WTC11 (cell line): Measurements from ENCODE around the gene PITPNC1. TPM values are rescaled to one million over a fixed set of nuclear protein-coding genes. Genes with fewer than 3 reads are reported as not detected.
A peak's percentile ranks its signal among the peaks of the same experiment; 100 is the strongest.

Source experiments
- ATAC-seq: fragments of 200-7000 bp; cut with Tn5 transposase; 2 replicates; pipeline ENCODE4 v1.10.0; 2021; ENCODE audit warnings: mild to moderate bottlenecking, moderate library complexity
- CTCF ChIA-PET: fragments of 300-600 bp; sonication (Branson Sonifier 250); formaldehyde crosslinking; loops from one replicate; lab custom pipeline; 2021; ENCODE audit warnings: antibody characterized with exemption; lab: Charles Lee
- POLR2A ChIA-PET: fragments of 350-600 bp; sonication (Branson Sonifier 250); formaldehyde crosslinking; loops from one replicate; lab custom pipeline; 2021; ENCODE audit warnings: antibody characterized with exemption; lab: Charles Lee
- DNase-seq: peaks from one replicate; pipeline ENCODE4 v3.0.0; 2021; ENCODE audit warnings: low spot score
- H3K27ac Mint-ChIP-seq: 2 replicates; pipeline ENCODE4 v1.8.0; 2021; ENCODE audit warnings: mixed read lengths
- H3K27me3 Mint-ChIP-seq: 2 replicates; pipeline ENCODE4 v1.8.0; 2021; ENCODE audit warnings: low read depth, mild to moderate bottlenecking, moderate library complexity, mixed read lengths
- H3K36me3 Mint-ChIP-seq: 2 replicates; pipeline ENCODE4 v1.8.0; 2021; ENCODE audit warnings: mixed read lengths
- H3K4me1 Mint-ChIP-seq: 2 replicates; pipeline ENCODE4 v1.8.0; 2022; ENCODE audit warnings: mixed read lengths
- H3K4me3 Mint-ChIP-seq: 2 replicates; pipeline ENCODE4 v1.8.0; 2021; ENCODE audit warnings: mild to moderate bottlenecking, moderate library complexity, mixed read lengths
- H3K9me3 Mint-ChIP-seq: 2 replicates; pipeline ENCODE4 v1.8.0; 2021; ENCODE audit warnings: mixed read lengths
- CBFB ChIP-seq: sonication (generic); formaldehyde crosslinking; IDR thresholded peaks from 2 replicates; pipeline ENCODE4 v1.8.1; 2022; ENCODE audit warnings: mild to moderate bottlenecking, low read depth, missing genetic modification reagents
- CREM ChIP-seq: sonication (generic); formaldehyde crosslinking; IDR thresholded peaks from 2 replicates; pipeline ENCODE4 v1.8.1; 2022; ENCODE audit warnings: mild to moderate bottlenecking, missing genetic modification reagents, moderate library complexity
- ELF4 ChIP-seq: sonication (generic); formaldehyde crosslinking; IDR thresholded peaks from 2 replicates; pipeline ENCODE4 v1.8.1; 2022; ENCODE audit warnings: low read depth, mild to moderate bottlenecking, moderate library complexity, missing genetic modification reagents
- EMX1 ChIP-seq: fragments of 250-450 bp; sonication (Bioruptor Pico); IDR thresholded peaks from 2 replicates; pipeline ENCODE4 v1.8.0; 2021; ENCODE audit warnings: mild to moderate bottlenecking
- ETV6 ChIP-seq: sonication (generic); formaldehyde crosslinking; IDR thresholded peaks from 2 replicates; pipeline ENCODE4 v1.8.1; 2022; ENCODE audit warnings: mild to moderate bottlenecking, missing genetic modification reagents
- FOXK1 ChIP-seq: sonication (generic); formaldehyde crosslinking; IDR thresholded peaks from 2 replicates; pipeline ENCODE4 v1.8.0; 2022; ENCODE audit warnings: mild to moderate bottlenecking, moderate library complexity, missing genetic modification reagents
- MXD4 ChIP-seq: fragments of 250-450 bp; sonication (Bioruptor Pico); IDR thresholded peaks from 2 replicates; pipeline ENCODE4 v1.8.0; 2021; ENCODE audit warnings: mild to moderate bottlenecking, moderate library complexity, borderline replicate concordance
- NFE2L1 ChIP-seq: sonication (generic); formaldehyde crosslinking; IDR thresholded peaks from 2 replicates; pipeline ENCODE4 v1.8.1; 2023; ENCODE audit warnings: missing genetic modification reagents
- NFYB ChIP-seq: sonication (generic); formaldehyde crosslinking; conservative IDR thresholded peaks from 2 replicates; pipeline ENCODE4 v1.8.0; 2022; ENCODE audit warnings: low read depth, missing genetic modification reagents
- NR1H2 ChIP-seq: sonication (generic); formaldehyde crosslinking; IDR thresholded peaks from 2 replicates; pipeline ENCODE4 v1.9.0; 2021; ENCODE audit warnings: mild to moderate bottlenecking, moderate library complexity, missing genetic modification reagents
- OVOL2 ChIP-seq: fragments of 250-450 bp; sonication (Bioruptor Pico); IDR thresholded peaks from 2 replicates; pipeline ENCODE4 v1.9.0; 2021; ENCODE audit warnings: mild to moderate bottlenecking, borderline replicate concordance
- RORB ChIP-seq: fragments of 250-450 bp; sonication (Bioruptor Pico); IDR thresholded peaks from 2 replicates; pipeline ENCODE4 v1.9.0; 2021; ENCODE audit warnings: mild to moderate bottlenecking
- SMAD3 ChIP-seq: sonication (generic); formaldehyde crosslinking; IDR thresholded peaks from 2 replicates; pipeline ENCODE4 v1.8.0; 2022; ENCODE audit warnings: missing genetic modification reagents, mild to moderate bottlenecking, borderline replicate concordance
- SMAD4 ChIP-seq: sonication (generic); formaldehyde crosslinking; IDR thresholded peaks from 2 replicates; pipeline ENCODE4 v1.8.0; 2022; ENCODE audit warnings: mild to moderate bottlenecking, missing genetic modification reagents
- SP1 ChIP-seq: sonication (generic); formaldehyde crosslinking; conservative IDR thresholded peaks from 2 replicates; pipeline ENCODE4 v1.8.1; 2022; ENCODE audit warnings: missing genetic modification reagents
- TEAD4 ChIP-seq: sonication (generic); formaldehyde crosslinking; IDR thresholded peaks from 2 replicates; pipeline ENCODE4 v1.8.0; 2022; ENCODE audit warnings: mild to moderate bottlenecking, missing genetic modification reagents
- TP53 ChIP-seq: sonication (generic); formaldehyde crosslinking; IDR thresholded peaks from 2 replicates; pipeline ENCODE4 v1.8.1; 2023; ENCODE audit warnings: mild to moderate bottlenecking, missing genetic modification reagents
- ZNF121 ChIP-seq: sonication (generic); formaldehyde crosslinking; IDR thresholded peaks from 2 replicates; pipeline ENCODE4 v1.8.0; 2023; ENCODE audit warnings: missing genetic modification reagents
- ZNF263 ChIP-seq: sonication (generic); formaldehyde crosslinking; IDR thresholded peaks from 2 replicates; pipeline ENCODE4 v1.8.1; 2022; ENCODE audit warnings: low read depth, mild to moderate bottlenecking, moderate library complexity, missing genetic modification reagents
- total RNA-seq: library from RNA; stranded (reverse); gene quantifications from 3 replicates; pipeline ENCODE4 v1.2.3, GENCODE V29; 2021
- TF ChIP-seq, protein P1 (sequence below): sonication (generic); formaldehyde crosslinking; IDR thresholded peaks from 2 replicates; pipeline ENCODE4 v1.8.0; 2023; ENCODE audit warnings: mild to moderate bottlenecking, missing genetic modification reagents
- TF ChIP-seq, protein P2 (sequence below): sonication (generic); formaldehyde crosslinking; IDR thresholded peaks from 2 replicates; pipeline ENCODE4 v1.8.1; 2022; ENCODE audit warnings: mild to moderate bottlenecking, missing genetic modification reagents, moderate library complexity, borderline replicate concordance
- TF ChIP-seq, protein P3 (sequence below): sonication (generic); formaldehyde crosslinking; conservative IDR thresholded peaks from 2 replicates; pipeline ENCODE4 v1.8.1; 2022; ENCODE audit warnings: mild to moderate bottlenecking, missing genetic modification reagents
- TF ChIP-seq, protein P4 (sequence below): fragments of 250-450 bp; sonication (Bioruptor Pico); IDR thresholded peaks from 2 replicates; pipeline ENCODE4 v2.1.2; 2022; ENCODE audit warnings: mild to moderate bottlenecking, moderate library complexity
- TF ChIP-seq, protein P5 (sequence below): fragments of 200-600 bp; IDR thresholded peaks from 2 replicates; pipeline ENCODE4 v1.8.0; 2022; ENCODE audit warnings: antibody characterized with exemption

Gene PITPNC1
- total RNA-seq, 1 experiment from 2014 or later = 39.8 TPM

DNA sequence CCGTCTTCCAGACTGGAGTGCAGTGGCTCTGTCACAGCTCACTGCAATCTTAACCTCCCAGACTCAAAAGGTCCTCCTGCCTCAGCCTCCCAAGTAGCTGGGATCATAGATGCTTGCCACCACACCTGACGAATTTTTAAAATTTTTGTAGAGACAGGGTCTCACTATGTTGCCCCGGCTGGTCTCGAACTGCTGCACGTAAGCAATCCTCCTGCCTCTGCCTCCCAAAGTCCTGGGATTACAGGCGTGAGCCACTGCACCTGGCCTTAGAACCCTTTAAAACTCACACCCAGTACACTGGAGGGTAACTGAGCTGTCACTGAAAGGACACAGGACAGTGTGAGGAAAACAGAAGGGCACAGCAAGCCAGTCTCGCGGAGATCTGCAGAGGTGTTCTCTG lies 243.0 kb downstream of the PITPNC1 start:
- ATAC-seq = no peak
- H3K27ac Mint-ChIP-seq = peak overlapping the region; percentile 76
- TF ChIP-seq OVOL2 = no peak
- no peak for TF ChIP-seq ELF4
- no peak for TF ChIP-seq CREM
- no peak for TF ChIP-seq ZNF263 (CRISPR knock-in tag)
- TF ChIP-seq NFE2L1 = no peak
- TF ChIP-seq, protein P1, sequence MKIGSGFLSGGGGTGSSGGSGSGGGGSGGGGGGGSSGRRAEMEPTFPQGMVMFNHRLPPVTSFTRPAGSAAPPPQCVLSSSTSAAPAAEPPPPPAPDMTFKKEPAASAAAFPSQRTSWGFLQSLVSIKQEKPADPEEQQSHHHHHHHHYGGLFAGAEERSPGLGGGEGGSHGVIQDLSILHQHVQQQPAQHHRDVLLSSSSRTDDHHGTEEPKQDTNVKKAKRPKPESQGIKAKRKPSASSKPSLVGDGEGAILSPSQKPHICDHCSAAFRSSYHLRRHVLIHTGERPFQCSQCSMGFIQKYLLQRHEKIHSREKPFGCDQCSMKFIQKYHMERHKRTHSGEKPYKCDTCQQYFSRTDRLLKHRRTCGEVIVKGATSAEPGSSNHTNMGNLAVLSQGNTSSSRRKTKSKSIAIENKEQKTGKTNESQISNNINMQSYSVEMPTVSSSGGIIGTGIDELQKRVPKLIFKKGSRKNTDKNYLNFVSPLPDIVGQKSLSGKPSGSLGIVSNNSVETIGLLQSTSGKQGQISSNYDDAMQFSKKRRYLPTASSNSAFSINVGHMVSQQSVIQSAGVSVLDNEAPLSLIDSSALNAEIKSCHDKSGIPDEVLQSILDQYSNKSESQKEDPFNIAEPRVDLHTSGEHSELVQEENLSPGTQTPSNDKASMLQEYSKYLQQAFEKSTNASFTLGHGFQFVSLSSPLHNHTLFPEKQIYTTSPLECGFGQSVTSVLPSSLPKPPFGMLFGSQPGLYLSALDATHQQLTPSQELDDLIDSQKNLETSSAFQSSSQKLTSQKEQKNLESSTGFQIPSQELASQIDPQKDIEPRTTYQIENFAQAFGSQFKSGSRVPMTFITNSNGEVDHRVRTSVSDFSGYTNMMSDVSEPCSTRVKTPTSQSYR (CRISPR knock-in tag) = no peak
- TF ChIP-seq ZNF121 = peak; percentile 70
- H3K36me3 Mint-ChIP-seq = no peaks in the 10 kb centered on the region
- no peaks in the 10 kb centered on the region for H3K9me3 Mint-ChIP-seq
- CTCF ChIA-PET = interaction anchor here (0.7 to 1.5 kb wide), 4 partner anchors 12 to 241 kb away, joined by 3 to 5 read pairs (median 3); no protein-coding TSS in a partner anchor
- no peak for DNase-seq
- no peaks in the 10 kb centered on the region for H3K27me3 Mint-ChIP-seq
- H3K4me1 Mint-ChIP-seq = peaks cover 4% of the 10 kb centered on the region
- POLR2A ChIA-PET = interaction anchor here (0.6 kb wide), 1 partner anchor 52 kb away, joined by 3 read pairs; no protein-coding TSS in a partner anchor
- no peak overlapping the region for H3K4me3 Mint-ChIP-seq

DNA sequence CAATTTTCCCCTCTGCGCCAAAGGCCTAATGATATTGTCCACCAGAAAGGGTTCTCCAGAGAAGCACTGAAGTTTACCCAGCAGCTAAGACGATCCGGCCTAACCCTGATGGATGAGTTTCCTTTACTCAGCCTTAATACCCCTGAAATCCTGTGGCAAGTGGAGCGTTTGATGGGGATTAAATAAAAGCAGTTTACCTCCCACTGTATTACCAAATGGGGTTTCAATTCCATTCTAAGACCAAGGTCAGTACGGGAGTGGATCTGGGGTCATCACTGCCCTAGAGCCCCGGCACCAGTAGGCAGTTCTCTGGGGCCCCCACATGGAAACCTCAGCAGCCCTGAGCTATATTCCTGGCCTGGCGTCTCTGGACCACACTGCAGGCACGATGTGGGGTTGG lies 243.6 kb downstream of the PITPNC1 start:
- Mint-ChIP-seq H3K36me3 (no peaks in the 10 kb centered on the region), H3K4me1 (peaks cover 7% of the 10 kb centered on the region), H3K27ac (no peak overlapping the region; the same call in 1 of the 2 replicates)
- POLR2A ChIA-PET = no interaction called here
- no peak for DNase-seq
- TF ChIP-seq, protein P2, sequence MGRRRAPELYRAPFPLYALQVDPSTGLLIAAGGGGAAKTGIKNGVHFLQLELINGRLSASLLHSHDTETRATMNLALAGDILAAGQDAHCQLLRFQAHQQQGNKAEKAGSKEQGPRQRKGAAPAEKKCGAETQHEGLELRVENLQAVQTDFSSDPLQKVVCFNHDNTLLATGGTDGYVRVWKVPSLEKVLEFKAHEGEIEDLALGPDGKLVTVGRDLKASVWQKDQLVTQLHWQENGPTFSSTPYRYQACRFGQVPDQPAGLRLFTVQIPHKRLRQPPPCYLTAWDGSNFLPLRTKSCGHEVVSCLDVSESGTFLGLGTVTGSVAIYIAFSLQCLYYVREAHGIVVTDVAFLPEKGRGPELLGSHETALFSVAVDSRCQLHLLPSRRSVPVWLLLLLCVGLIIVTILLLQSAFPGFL = no peak
- TF ChIP-seq SMAD3 (no peak), MXD4 (no peak), NR1H2 (CRISPR knock-in tag) (no peak), NFYB (CRISPR knock-in tag) (no peak), ZNF263 (CRISPR knock-in tag) (no peak), RORB (CRISPR knock-in tag) (no peak), ZNF121 (no peak), SP1 (CRISPR knock-in tag) (no peak), CBFB (CRISPR knock-in tag) (no peak), TP53 (CRISPR knock-in tag) (no peak), SMAD4 (CRISPR knock-in tag) (no peak), TEAD4 (no peak), ETV6 (CRISPR knock-in tag) (no peak), EMX1 (CRISPR knock-in tag) (no peak), CREM (no peak), FOXK1 (CRISPR knock-in tag) (no peak)
- TF ChIP-seq, protein P3, sequence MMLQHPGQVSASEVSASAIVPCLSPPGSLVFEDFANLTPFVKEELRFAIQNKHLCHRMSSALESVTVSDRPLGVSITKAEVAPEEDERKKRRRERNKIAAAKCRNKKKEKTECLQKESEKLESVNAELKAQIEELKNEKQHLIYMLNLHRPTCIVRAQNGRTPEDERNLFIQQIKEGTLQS = no peak
- TF ChIP-seq, protein P4, sequence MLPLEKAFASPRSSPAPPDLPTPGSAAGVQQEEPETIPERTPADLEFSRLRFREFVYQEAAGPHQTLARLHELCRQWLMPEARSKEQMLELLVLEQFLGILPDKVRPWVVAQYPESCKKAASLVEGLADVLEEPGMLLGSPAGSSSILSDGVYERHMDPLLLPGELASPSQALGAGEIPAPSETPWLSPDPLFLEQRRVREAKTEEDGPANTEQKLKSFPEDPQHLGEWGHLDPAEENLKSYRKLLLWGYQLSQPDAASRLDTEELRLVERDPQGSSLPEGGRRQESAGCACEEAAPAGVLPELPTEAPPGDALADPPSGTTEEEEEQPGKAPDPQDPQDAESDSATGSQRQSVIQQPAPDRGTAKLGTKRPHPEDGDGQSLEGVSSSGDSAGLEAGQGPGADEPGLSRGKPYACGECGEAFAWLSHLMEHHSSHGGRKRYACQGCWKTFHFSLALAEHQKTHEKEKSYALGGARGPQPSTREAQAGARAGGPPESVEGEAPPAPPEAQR (CRISPR knock-in tag) = no peak
- TF ChIP-seq, protein P5, sequence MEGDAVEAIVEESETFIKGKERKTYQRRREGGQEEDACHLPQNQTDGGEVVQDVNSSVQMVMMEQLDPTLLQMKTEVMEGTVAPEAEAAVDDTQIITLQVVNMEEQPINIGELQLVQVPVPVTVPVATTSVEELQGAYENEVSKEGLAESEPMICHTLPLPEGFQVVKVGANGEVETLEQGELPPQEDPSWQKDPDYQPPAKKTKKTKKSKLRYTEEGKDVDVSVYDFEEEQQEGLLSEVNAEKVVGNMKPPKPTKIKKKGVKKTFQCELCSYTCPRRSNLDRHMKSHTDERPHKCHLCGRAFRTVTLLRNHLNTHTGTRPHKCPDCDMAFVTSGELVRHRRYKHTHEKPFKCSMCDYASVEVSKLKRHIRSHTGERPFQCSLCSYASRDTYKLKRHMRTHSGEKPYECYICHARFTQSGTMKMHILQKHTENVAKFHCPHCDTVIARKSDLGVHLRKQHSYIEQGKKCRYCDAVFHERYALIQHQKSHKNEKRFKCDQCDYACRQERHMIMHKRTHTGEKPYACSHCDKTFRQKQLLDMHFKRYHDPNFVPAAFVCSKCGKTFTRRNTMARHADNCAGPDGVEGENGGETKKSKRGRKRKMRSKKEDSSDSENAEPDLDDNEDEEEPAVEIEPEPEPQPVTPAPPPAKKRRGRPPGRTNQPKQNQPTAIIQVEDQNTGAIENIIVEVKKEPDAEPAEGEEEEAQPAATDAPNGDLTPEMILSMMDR = no peak
- TF ChIP-seq, all 79 proteins: peak for 0
- ATAC-seq = no peak
- CTCF ChIA-PET = interaction anchor here (0.7 to 1.5 kb wide), 4 partner anchors 12 to 242 kb away, joined by 3 to 5 read pairs (median 3); no protein-coding TSS in a partner anchor
- H3K4me3 Mint-ChIP-seq = no peak overlapping the region
- no peaks in the 10 kb centered on the region for H3K27me3 Mint-ChIP-seq
- H3K9me3 Mint-ChIP-seq = no peaks in the 10 kb centered on the region
